Caco-2 (cell line): Measurements from ENCODE around the gene GSDMA. TPM values are rescaled to one million over a fixed set of nuclear protein-coding genes. Genes with fewer than 3 reads are reported as not detected.

Source experiments
- BruUV-seq: library from RNA; stranded (reverse); fragments of 400-500 nt; replicated peaks from 2 replicates; lab custom pipeline; 2021; lab: Mats Ljungman, UMichigan
- CTCF ChIA-PET: fragments of 300-600 bp; sonication (Branson Sonifier 250); formaldehyde crosslinking; loops from one replicate; lab custom pipeline; 2022; ENCODE audit warnings: antibody characterized with exemption; lab: Charles Lee
- POLR2A ChIA-PET: fragments of 300-600 bp; sonication (Branson Sonifier 250); formaldehyde crosslinking; loops from one replicate; lab custom pipeline; 2022; ENCODE audit warnings: antibody characterized with exemption; lab: Charles Lee
- DNase-seq, 2 experiments: peaks; one replicate each; pipeline versions ENCODE4 v3.0.0 to v3.0.0-alpha.2; 2020 to 2022
- H3K27me3 ChIP-seq: replicated peaks from 2 replicates; pipeline ENCODE4 v1.6.0; 2011; ENCODE audit warnings: low read length; ENCODE audit not compliant: control insufficient read depth, insufficient read depth
- H3K36me3 ChIP-seq: 2 replicates; pipeline ENCODE4 v1.5.1; 2011; ENCODE audit warnings: low read length; ENCODE audit not compliant: control insufficient read depth, insufficient read depth
- H3K4me1 ChIP-seq: fragments of 250-450 bp; sonication (Bioruptor Pico); 2 replicates; pipeline ENCODE4 v1.5.1; 2020; ENCODE audit warnings: mild to moderate bottlenecking
- H3K4me3 ChIP-seq: 2 replicates; pipeline ENCODE4 v1.5.1; 2011; ENCODE audit warnings: low read depth, mild to moderate bottlenecking, control low read depth, low read length
- H3K9me3 ChIP-seq: fragments of 250-450 bp; sonication (Bioruptor Pico); 2 replicates; pipeline ENCODE4 v1.5.1; 2020; ENCODE audit warnings: mild to moderate bottlenecking, moderate library complexity
- H3K27ac Mint-ChIP-seq: one replicate; pipeline ENCODE4 v1.8.0; 2022; ENCODE audit warnings: mixed read lengths; ENCODE audit not compliant: unreplicated experiment
- H3K27me3 Mint-ChIP-seq: one replicate; pipeline ENCODE4 v1.8.0; 2022; ENCODE audit warnings: mixed read lengths; ENCODE audit not compliant: insufficient read depth, unreplicated experiment
- H3K36me3 Mint-ChIP-seq: one replicate; pipeline ENCODE4 v1.8.0; 2022; ENCODE audit warnings: mild to moderate bottlenecking, mixed read lengths; ENCODE audit not compliant: insufficient read depth, unreplicated experiment
- H3K4me1 Mint-ChIP-seq: one replicate; pipeline ENCODE4 v1.8.0; 2022; ENCODE audit warnings: low read depth, mixed read lengths; ENCODE audit not compliant: unreplicated experiment
- H3K4me3 Mint-ChIP-seq: one replicate; pipeline ENCODE4 v1.8.0; 2022; ENCODE audit warnings: mild to moderate bottlenecking, moderate library complexity, mixed read lengths; ENCODE audit not compliant: unreplicated experiment
- H3K9me3 Mint-ChIP-seq: one replicate; pipeline ENCODE4 v1.8.0; 2022; ENCODE audit warnings: mixed read lengths; ENCODE audit not compliant: unreplicated experiment
- CTCF ChIP-seq, 2 experiments: fragments of 200-600 bp in 1 of 2; IDR thresholded peaks; 1 replicate in 1 of 2; 2 replicates in 1 of 2; pipeline versions ENCODE4 v1.5.1 to v1.8.0; 2011 to 2022; ENCODE audit warnings: antibody characterized with exemption in 1 of 2, control low read depth in 1 of 2, inconsistent platforms in 1 of 2, low read depth in 1 of 2, low read length in 1 of 2, mild to moderate bottlenecking in 1 of 2, moderate library complexity in 1 of 2; ENCODE audit not compliant: insufficient read depth in 1 of 2, severe bottlenecking in 1 of 2, unreplicated experiment in 1 of 2
- intact Hi-C: fragments of 100-400 bp; cut with micrococcal nuclease; formaldehyde crosslinking; loops from one replicate; pipeline ENCODE4 v1.10.0; 2022; ENCODE audit not compliant: unreplicated experiment
- total RNA-seq: library from RNA; stranded (reverse); gene quantifications from 2 replicates; pipeline ENCODE4 v1.2.3, GENCODE V29; 2022

Gene GSDMA
- total RNA-seq, 1 experiment from 2014 or later: not detected

- Mint-ChIP-seq H3K4me1 (no peaks in the 10 kb centered on the region), H3K36me3 (peaks cover 23% of the 10 kb centered on the region), H3K4me3 (no peak overlapping the region)
Observed at GRCh38 chr17:40015998-40016985, 53.5 kb downstream of the GSDMA start.

GRCh38 chr17:40017422-40018080, 54.7 kb downstream of the GSDMA start:
- no peak overlapping the region for H3K4me3 ChIP-seq
- H3K4me3 Mint-ChIP-seq: no peak overlapping the region
- H3K9me3 Mint-ChIP-seq: no peaks in the 10 kb centered on the region
- H3K27me3 Mint-ChIP-seq: no peaks in the 10 kb centered on the region
- H3K27ac Mint-ChIP-seq: no peak overlapping the region
- no peaks in the 10 kb centered on the region for H3K4me1 Mint-ChIP-seq
- H3K4me1 ChIP-seq: peaks cover 19% of the 10 kb centered on the region
- no peaks in the 10 kb centered on the region for H3K9me3 ChIP-seq
- BruUV-seq: no TSS peak
- no peaks in the 10 kb centered on the region; the same call in none of the 2 replicates for H3K36me3 ChIP-seq
- CTCF ChIA-PET: interaction anchor here (1.8 kb wide), 1 partner anchor 10 kb away, joined by 7 read pairs; no protein-coding TSS in a partner anchor
- no peak for DNase-seq
- TF ChIP-seq CTCF (IDR thresholded peaks at IDR 0.05; ENCODE audit: insufficient read depth in 1 of 2, low read depth in 1 of 2, low read length in 1 of 2, severe bottlenecking in 1 of 2, unreplicated experiment in 1 of 2): no peak
- H3K36me3 Mint-ChIP-seq: peaks cover 29% of the 10 kb centered on the region
- no peaks in the 10 kb centered on the region for H3K27me3 ChIP-seq
- intact Hi-C loops: no loop called here
- POLR2A ChIA-PET: no interaction called here

More at GRCh38 chr17:40015998-40016985, 53.5 kb downstream of the GSDMA start:
- H3K4me3 ChIP-seq: no peak overlapping the region
- ChIA-PET CTCF (interaction anchor here (0.6 to 1.8 kb wide), 4 partner anchors 12 to 95 kb away, joined by 3 to 9 read pairs (median 4); no protein-coding TSS in a partner anchor), POLR2A (no interaction called here)
- no peaks in the 10 kb centered on the region for H3K27me3 ChIP-seq
- no peaks in the 10 kb centered on the region; the same call in none of the 2 replicates for H3K36me3 ChIP-seq
- no TSS peak for BruUV-seq
- intact Hi-C loops: no loop called here
- no peaks in the 10 kb centered on the region for H3K27me3 Mint-ChIP-seq
- DNase-seq: no peak
- no peaks in the 10 kb centered on the region for H3K9me3 ChIP-seq
- peak overlapping the region; percentile 22 for H3K27ac Mint-ChIP-seq
- H3K9me3 Mint-ChIP-seq: no peaks in the 10 kb centered on the region
- TF ChIP-seq CTCF (IDR thresholded peaks at IDR 0.05; ENCODE audit: insufficient read depth in 1 of 2, low read depth in 1 of 2, low read length in 1 of 2, severe bottlenecking in 1 of 2, unreplicated experiment in 1 of 2): no peak
- H3K4me1 ChIP-seq: peaks cover 19% of the 10 kb centered on the region
